Uterus (tissue), 2 donors: ENCODE results near the gene PRRG4.

Experiments
- POLR2A ChIP-seq, 2 donors: fragments of 450-650 bp; IDR thresholded peaks; one replicate each; pipeline ENCODE4 v1.6.1; 2016; ENCODE audit warnings: antibody characterized with exemption in 2 of 2, mild to moderate bottlenecking in 1 of 2, moderate library complexity in 1 of 2
- TF ChIP-seq, protein P1 (sequence below), 4 experiments: fragments of 200-600 bp in 2 of 4; fragments of 450-650 bp in 2 of 4; sonication (generic) in 2 of 4; IDR thresholded peaks; one replicate each; pipeline ENCODE4 v1.5.1; 2016 to 2019; ENCODE audit warnings: antibody characterized with exemption in 4 of 4, mild to moderate bottlenecking in 2 of 4, moderate library complexity in 1 of 4

DNA sequence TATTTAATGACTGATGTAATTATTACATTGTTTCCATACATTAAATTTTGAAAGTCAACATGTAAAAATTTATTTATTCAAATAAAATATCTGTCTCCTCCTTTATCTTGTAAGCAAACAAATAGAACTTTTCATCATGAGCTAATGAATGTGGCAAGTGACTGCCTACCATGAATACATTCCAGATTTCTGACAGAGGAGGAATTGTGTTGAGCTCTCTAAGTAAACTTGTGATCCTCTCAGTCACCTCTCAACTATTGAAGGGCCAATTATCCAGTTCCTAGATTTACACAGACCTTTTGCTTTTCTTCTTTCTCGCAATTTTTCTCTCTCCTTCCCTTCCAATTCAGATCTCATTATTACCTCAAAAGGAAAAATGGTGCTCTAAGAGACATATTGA, 21.5 kb downstream of the PRRG4 start:
- TF ChIP-seq, protein P1, sequence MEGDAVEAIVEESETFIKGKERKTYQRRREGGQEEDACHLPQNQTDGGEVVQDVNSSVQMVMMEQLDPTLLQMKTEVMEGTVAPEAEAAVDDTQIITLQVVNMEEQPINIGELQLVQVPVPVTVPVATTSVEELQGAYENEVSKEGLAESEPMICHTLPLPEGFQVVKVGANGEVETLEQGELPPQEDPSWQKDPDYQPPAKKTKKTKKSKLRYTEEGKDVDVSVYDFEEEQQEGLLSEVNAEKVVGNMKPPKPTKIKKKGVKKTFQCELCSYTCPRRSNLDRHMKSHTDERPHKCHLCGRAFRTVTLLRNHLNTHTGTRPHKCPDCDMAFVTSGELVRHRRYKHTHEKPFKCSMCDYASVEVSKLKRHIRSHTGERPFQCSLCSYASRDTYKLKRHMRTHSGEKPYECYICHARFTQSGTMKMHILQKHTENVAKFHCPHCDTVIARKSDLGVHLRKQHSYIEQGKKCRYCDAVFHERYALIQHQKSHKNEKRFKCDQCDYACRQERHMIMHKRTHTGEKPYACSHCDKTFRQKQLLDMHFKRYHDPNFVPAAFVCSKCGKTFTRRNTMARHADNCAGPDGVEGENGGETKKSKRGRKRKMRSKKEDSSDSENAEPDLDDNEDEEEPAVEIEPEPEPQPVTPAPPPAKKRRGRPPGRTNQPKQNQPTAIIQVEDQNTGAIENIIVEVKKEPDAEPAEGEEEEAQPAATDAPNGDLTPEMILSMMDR (IDR thresholded peaks at IDR 0.05) = no peak
- no peak for TF ChIP-seq POLR2A (IDR thresholded peaks at IDR 0.05)
